ENCODE data around the gene CEP57L1.
"Not testable (repeated sequence)": the region's sequence is repeated elsewhere in the genome, so short reads cannot be mapped to it uniquely, and the experiment has no call there.

CEP57L1 gene

GRCh38 chr6:109188115-109188411 lies 92.8 kb downstream of the CEP57L1 start:
- no peak overlapping the region for H3K4me3 ChIP-seq (ENCODE audit: low read depth, low read length)
- in situ Hi-C loops (cut with HindIII; ENCODE audit: low sequenced_read_pairs) = no loop called here
- DNase-seq (ENCODE audit: low read depth) = no peak
- no peak for TF ChIP-seq CTCF (IDR thresholded peaks at IDR 0.05; ENCODE audit: low read depth, low read length, missing control alignments)

GRCh38 chr6:109191368-109191767 lies 96.1 kb downstream of the CEP57L1 start:
- in situ Hi-C loops (cut with HindIII; ENCODE audit: low sequenced_read_pairs); DNase-seq (ENCODE audit: low read depth); H3K4me3 ChIP-seq (ENCODE audit: low read depth, low read length): not testable (repeated sequence)

GRCh38 chr6:109192865-109193264 lies 97.6 kb downstream of the CEP57L1 start:
- no peak for DNase-seq (ENCODE audit: low read depth)
- TF ChIP-seq CTCF (IDR thresholded peaks at IDR 0.05; ENCODE audit: low read depth, low read length, missing control alignments) = no peak
- in situ Hi-C loops (cut with HindIII; ENCODE audit: low sequenced_read_pairs) = no loop called here
- H3K4me3 ChIP-seq (ENCODE audit: low read depth, low read length) = no peak overlapping the region

GRCh38 chr6:109194880-109195279 lies 99.6 kb downstream of the CEP57L1 start:
- H3K4me3 ChIP-seq (ENCODE audit: low read depth, low read length) = no peak overlapping the region
- in situ Hi-C loops (cut with HindIII; ENCODE audit: low sequenced_read_pairs) = no loop called here
- DNase-seq (ENCODE audit: low read depth) = no peak
- no peak for TF ChIP-seq CTCF (IDR thresholded peaks at IDR 0.05; ENCODE audit: low read depth, low read length, missing control alignments)

GRCh38 chr6:109197061-109197460 lies 101.8 kb downstream of the CEP57L1 start:
- DNase-seq (ENCODE audit: low read depth) = no peak
- no peak for TF ChIP-seq CTCF (IDR thresholded peaks at IDR 0.05; ENCODE audit: low read depth, low read length, missing control alignments)
- in situ Hi-C loops (cut with HindIII; ENCODE audit: low sequenced_read_pairs) = no loop called here
- no peak overlapping the region for H3K4me3 ChIP-seq (ENCODE audit: low read depth, low read length)

- no peak for TF ChIP-seq CTCF (IDR thresholded peaks at IDR 0.05; ENCODE audit: low read depth, low read length, missing control alignments)
- no peak for DNase-seq (ENCODE audit: low read depth)
- H3K4me3 ChIP-seq (ENCODE audit: low read depth, low read length) = no peak overlapping the region
- in situ Hi-C loops (cut with HindIII; ENCODE audit: low sequenced_read_pairs) = no loop called here
Measured at GRCh38 chr6:109202409-109203264, 107.3 kb downstream of the CEP57L1 start.

GRCh38 chr6:109204511-109204910 lies 109.2 kb downstream of the CEP57L1 start:
- no peak overlapping the region for H3K4me3 ChIP-seq (ENCODE audit: low read depth, low read length)
- no peak for TF ChIP-seq CTCF (IDR thresholded peaks at IDR 0.05; ENCODE audit: low read depth, low read length, missing control alignments)
- no peak for DNase-seq (ENCODE audit: low read depth)
- in situ Hi-C loops (cut with HindIII; ENCODE audit: low sequenced_read_pairs) = no loop called here

All from astrocyte of the cerebellum (primary cell).